GM10266 (cell line): Measurements from ENCODE around the gene RNF126.
A peak's percentile ranks its signal among the peaks of the same experiment; 100 is the strongest.
"Not testable (repeated sequence)": the region's sequence is repeated elsewhere in the genome, so short reads cannot be mapped to it uniquely, and the experiment has no call there.

ENCODE experiments used
- DNase-seq: peaks from one replicate; pipeline ENCODE4 v3.0.0; 2012; ENCODE audit errors: extremely low spot score
- TF ChIP-seq, protein P1 (sequence below): IDR thresholded peaks from 2 replicates; pipeline ENCODE4 v1.5.1; 2012; ENCODE audit warnings: mild to moderate bottlenecking, low read depth; ENCODE audit not compliant: control insufficient read depth, insufficient read depth; ENCODE audit errors: missing control alignments

The RNF126 gene

DNA sequence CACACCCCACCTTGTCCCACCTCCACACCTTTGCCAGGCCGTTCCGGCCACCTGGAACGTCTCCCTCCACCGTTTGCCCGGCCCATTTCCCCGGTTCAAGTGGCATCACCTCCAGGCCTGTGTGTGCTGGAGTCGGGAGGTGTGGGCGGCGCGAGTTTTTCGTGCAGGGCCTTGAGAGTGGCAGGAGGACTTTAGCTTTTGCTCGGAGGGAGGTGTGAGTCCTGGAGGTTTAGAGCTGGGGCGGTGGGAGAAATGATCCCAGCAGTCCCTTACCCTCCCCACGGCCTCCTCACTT is 41.4 kb upstream of the RNF126 start:
- DNase-seq, result no peak
- TF ChIP-seq, protein P1, sequence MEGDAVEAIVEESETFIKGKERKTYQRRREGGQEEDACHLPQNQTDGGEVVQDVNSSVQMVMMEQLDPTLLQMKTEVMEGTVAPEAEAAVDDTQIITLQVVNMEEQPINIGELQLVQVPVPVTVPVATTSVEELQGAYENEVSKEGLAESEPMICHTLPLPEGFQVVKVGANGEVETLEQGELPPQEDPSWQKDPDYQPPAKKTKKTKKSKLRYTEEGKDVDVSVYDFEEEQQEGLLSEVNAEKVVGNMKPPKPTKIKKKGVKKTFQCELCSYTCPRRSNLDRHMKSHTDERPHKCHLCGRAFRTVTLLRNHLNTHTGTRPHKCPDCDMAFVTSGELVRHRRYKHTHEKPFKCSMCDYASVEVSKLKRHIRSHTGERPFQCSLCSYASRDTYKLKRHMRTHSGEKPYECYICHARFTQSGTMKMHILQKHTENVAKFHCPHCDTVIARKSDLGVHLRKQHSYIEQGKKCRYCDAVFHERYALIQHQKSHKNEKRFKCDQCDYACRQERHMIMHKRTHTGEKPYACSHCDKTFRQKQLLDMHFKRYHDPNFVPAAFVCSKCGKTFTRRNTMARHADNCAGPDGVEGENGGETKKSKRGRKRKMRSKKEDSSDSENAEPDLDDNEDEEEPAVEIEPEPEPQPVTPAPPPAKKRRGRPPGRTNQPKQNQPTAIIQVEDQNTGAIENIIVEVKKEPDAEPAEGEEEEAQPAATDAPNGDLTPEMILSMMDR, result no peak

DNA sequence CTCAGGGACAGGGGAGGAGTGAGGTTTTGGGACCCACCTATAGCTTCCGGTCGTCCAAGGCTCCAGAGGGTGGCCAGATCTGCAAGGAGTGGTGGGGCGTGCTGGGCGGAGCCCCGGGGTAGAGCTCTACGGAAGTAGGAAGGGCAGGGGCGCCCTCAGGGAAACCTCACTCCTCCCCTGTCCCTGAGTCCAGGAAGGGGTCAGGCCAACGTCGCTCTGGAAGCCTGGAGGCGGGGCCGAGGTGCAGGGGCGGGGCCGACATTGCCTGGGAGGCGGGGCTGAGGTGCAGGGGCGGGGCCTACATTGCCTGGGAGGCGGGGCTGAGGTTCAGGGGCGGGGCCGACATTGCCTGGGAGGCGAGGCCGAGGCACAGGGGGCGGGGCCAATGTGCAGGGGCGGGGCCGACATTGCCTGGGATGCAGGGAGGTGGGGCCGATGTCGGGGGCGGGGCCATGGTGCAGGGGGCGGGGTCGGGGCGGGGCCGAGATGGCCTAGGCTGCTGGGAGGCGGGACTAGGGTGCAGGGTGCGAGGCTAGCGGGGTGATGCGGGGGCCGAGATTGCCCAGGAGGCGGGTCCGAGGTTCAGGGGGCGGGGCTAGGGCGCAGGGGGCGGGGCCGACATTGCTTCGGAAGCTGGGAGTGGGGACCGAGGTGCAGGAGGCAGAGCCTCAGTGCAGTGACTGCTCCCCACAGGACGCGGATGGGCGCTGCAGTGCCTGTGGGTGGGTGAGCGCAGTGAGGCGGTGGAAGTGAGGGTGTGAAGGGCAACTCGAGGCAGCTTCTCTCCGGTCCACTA is 40.8 kb upstream of the RNF126 start:
- peak; percentile 92 for DNase-seq
- TF ChIP-seq, protein P1, result no peak

DNA sequence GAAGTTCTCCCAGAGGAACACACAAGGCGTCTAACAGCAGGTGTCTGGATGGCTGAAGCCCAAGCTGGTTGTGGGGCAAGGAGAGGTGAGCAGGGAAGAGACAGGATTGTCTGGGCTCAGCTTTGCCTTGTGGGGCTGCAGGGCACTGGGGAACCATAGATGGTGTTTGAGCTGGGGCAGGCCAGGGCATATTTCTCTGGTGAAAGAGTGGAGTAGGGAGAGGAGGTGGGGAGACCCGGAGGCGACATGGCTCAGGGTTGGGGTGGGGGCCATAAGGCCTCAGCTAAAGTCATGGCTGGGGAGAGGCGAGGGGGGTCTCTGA is 40.3 kb upstream of the RNF126 start:
- DNase-seq, result no peak
- TF ChIP-seq, protein P1, result no peak

DNA sequence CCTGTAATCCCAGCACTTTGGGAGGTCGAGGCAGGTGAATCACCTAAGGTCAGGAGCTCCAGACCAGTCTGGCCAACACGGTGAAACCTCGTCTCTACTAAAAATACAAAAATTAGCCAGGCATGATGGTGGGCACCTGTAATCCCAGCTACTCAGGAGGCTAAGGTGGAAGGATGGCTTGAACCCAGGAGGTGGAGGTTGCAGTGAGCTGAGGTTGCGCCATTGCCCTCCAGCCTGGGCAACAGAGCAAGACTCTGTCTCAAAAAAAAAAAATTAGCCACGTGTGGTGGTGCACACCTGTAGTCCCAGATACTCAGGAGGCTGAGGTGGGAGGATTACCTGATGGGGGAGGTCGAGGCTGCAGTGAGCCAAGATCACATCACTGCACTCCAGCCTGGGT is 39.8 kb upstream of the RNF126 start:
- not testable (repeated sequence) for DNase-seq

DNA sequence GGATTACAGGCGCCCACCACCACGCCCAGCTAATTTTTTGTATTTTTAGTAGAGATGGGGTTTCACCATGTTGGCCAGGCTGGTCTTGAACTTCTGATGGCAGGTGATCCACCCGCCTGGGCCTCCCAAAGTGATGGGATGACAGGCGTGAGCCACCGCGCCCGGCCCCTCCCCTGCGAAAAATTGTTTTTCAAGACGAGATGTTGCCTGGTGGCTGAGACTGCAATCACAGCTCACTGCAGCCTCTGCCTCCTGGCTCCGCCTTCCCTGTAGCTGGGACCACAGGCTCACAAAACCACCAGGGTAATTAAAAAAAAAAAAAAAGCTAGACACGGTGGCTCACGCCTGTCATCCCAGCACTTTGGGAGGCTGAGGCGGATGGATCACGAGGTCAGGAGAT is 36.9 kb upstream of the RNF126 start:
- DNase-seq, result not testable (repeated sequence)

DNA sequence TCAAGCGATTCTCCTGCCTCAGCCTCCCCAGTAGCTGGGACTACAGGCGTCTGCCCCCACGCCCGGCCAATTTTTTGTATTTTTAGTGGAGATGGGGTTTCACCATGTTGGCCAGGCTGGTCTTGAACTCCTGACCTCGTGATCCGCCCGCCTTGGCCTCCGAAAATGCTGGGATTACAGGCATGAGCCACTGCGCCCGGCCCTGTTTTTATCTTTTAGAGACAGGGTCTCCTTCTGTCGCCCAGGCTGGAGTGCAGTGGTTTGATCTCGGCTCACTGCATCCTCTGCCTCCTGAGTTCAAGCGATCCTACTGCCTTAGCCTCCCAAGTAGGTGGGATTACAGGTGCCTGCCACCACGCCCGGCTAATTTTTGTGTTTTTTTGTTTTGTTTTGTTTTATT is 35.5 kb upstream of the RNF126 start:
- DNase-seq, result not testable (repeated sequence)

DNA sequence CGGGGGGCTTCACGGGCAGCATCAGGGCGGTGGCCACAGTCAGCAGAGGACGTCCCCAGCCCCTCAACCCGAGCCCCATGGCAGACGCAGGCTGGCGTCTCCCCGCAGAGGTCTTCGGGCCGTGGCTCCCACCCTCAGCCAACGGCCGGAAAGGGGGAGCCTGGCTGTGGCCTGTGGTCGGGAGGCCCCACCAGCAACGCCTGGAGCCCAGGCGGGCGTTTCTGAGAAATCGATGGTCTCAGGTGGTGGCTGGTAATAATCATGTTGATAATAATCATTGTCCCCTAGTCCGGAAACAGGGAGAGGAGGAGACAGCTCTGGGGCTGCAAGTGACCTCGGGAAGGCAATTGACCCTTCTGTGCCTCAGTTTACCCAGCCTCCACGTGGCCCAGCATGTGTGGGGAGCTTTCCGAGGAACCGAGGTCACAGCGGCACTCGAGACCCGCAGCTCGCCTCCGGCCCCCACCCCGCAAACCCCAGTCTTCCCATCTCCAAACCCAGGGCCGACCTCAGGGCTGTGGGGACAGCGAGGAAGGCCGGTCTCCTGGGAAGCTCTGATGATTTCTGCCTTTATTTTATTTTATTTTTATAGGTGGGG is 32.4 kb upstream of the RNF126 start, which contains the start of gene PRSS57:
PRSS57 (minus strand) TSS at position 101 of the 598 bp plus-strand sequence; CDS start at position 79, 22 bp downstream.
- TF ChIP-seq, protein P1, result no peak
- no peak for DNase-seq

DNA sequence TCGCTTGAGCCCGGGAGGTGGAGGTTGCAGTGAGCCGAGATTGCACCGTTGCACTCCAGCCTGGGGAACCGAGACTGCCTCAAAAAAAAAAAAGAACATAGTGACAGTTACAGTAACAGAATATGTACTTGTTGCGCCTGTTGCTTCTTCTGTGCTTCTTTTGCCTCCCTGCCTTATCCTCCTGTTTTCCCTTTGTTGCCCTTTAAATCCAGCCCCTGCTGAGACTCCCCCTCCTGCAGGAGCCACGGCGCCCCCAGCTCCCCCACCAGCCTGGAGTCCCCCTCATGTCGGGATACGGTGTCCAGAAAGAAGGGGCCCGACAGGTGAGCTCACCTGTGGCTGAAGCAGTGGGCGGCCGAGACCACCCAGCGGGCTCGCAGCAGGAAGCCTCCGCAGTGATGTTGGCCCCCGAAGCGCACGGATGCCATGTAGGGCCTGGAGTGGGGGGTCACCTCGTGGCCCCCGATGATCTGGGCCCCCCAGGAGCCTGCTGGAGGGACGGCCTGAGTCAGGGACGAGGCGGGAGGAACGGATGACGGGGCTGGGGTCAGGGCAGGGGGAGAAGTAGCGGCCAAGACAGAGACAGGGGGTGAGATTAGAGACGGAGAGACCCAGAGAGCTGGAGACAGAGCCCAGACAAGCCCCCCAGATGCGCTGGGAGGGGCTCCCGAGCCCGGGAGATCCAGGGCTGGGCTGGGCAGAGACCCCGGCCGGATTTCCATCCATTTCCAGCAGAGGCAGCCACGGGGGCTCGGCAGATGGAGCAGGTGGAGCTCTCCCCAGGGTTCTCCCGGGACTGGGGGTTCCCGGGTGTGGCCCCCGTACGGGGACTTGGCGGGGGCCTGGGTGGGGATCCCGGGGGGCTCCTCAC is 31.7 kb upstream of the RNF126 start:
- no peak for DNase-seq
- TF ChIP-seq, protein P1, result no peak

DNA sequence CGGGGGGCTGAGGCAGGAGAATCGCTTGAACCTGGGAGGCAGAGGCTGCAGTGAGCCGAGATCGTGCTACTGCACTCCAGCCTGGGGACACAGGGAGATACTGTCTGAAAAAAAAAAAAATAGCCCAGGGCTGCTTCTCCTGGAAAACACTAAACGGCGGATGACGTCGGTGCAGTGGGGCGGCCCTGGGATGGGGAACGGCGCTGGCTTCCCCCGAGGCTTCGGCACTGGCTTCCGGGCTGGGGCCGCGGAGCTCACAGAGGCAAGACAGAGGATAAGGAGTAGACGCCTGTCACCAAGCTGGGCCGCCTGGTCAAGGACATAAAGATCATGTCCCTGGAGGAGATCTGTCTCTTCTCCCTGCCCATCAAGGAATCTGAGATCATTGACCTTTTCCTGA is 27.2 kb upstream of the RNF126 start:
- DNase-seq, result no peak
- TF ChIP-seq, protein P1, result no peak
